Suprapubic skin (tissue), 4 donors: ENCODE results near the gene DVL3.
"Not testable (repeated sequence)": the region's sequence is repeated elsewhere in the genome, so short reads cannot be mapped to it uniquely, and the experiment has no call there.

Source experiments
- CTCF ChIP-seq, 2 donors: fragments of 200-600 bp in 1 of 2; fragments of 450-650 bp in 1 of 2; sonication (generic) in 1 of 2; IDR thresholded peaks; one replicate each; pipeline ENCODE4 v1.5.1; 2016 to 2019; ENCODE audit warnings: antibody characterized with exemption in 2 of 2, mild to moderate bottlenecking in 1 of 2, moderate library complexity in 1 of 2
- EP300 ChIP-seq: sonication (generic); formaldehyde crosslinking; IDR thresholded peaks from one replicate; pipeline ENCODE4 v1.6.1; 2017; ENCODE audit warnings: antibody characterized with exemption
- POLR2A ChIP-seq, 2 donors: fragments of 450-650 bp; IDR thresholded peaks; one replicate each; pipeline ENCODE4 v1.6.1; 2017; ENCODE audit warnings: antibody characterized with exemption in 2 of 2, mild to moderate bottlenecking in 2 of 2, moderate library complexity in 2 of 2
- POLR2AphosphoS5 ChIP-seq, 3 donors: sonication (generic); formaldehyde crosslinking; IDR thresholded peaks; one replicate each; pipeline ENCODE4 v1.6.1; 2017; ENCODE audit warnings: antibody characterized with exemption in 3 of 3

- TF ChIP-seq POLR2A (IDR thresholded peaks at IDR 0.05); CTCF (IDR thresholded peaks at IDR 0.05); POLR2AphosphoS5 (IDR thresholded peaks at IDR 0.05); EP300: not testable (repeated sequence)
These were observed 5.4 kb upstream of the DVL3 start for GRCh38 chr3:184149770-184150169.
